HG03342 (cell line): Measurements from ENCODE around the gene PMPCA.

ENCODE experiments used
- ATAC-seq: cut with Tn5 transposase; IDR thresholded peaks from one replicate; pipeline ENCODE4 v1.9.1; 2021; ENCODE audit warnings: mild to moderate bottlenecking, moderate library complexity; ENCODE audit not compliant: unreplicated experiment

The PMPCA gene

GRCh38 chr9:136453326-136453725, 42.9 kb downstream of the PMPCA start:
- no peak for ATAC-seq

DNA sequence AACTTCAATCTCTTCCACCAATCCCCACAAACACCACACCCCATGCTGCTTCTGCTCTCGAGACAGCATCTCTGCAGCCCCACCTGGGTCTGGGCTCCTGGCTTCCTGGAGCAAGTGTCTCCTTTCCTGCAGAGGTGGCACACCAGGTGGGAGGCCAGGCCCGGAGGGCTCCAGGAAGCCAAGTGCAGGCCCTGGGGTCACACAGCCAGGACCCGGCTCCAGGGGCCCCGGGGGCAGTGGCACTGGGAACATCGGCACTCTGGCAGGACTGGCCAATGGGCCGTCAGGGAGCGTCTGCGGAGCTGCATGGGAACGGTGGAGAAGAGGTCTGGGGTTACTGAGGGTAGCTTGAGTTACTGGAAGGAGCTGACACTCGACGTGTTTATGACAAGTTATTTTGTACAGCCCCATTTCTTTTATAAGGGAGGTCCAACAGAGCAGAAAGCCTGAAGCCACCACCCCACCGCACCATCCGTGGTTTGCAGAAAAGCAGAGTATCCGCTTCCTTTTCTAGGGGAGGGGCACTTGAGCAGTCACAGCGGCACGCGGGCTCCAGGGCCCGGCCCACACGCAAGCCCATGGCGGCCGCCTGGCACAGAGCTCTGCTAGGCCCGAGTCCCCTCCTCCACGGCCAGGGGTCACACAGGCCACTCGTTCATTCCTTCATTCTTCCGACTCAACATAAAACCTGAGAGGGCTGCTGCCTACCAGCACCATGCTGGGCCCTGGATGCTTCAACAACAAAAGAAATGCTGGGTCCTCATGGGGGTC, 43.8 kb downstream of the PMPCA start:
- ATAC-seq, result no peak

GRCh38 chr9:136455043-136456002, 44.9 kb downstream of the PMPCA start:
- no peak for ATAC-seq

- ATAC-seq, result no peak
These were observed 45.8 kb downstream of the PMPCA start for GRCh38 chr9:136456258-136456657.

- ATAC-seq, result no peak
These were observed 46.9 kb downstream of the PMPCA start for GRCh38 chr9:136457326-136457725.

DNA sequence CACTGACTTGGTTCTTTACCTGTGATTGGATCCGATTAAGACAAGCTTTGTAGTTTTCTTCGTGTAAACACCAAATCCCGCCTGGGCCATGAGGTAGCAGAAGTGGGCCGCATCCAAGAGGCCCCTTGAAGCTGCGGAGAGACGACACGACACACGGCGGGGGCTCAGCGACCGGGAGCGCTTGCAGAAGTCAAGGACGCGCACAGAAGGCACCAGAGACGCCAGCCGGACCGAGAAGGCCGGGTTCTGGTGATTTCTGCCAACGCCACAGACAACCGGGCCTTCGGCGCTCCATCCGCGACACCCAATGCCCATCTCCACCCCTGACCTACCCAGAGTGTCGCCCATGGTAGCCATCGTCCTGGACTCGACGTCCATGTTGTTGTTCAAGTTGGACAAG, 49.0 kb downstream of the PMPCA start:
- ATAC-seq, result no peak

GRCh38 chr9:136460772-136461325, 50.4 kb downstream of the PMPCA start:
- no peak for ATAC-seq

DNA sequence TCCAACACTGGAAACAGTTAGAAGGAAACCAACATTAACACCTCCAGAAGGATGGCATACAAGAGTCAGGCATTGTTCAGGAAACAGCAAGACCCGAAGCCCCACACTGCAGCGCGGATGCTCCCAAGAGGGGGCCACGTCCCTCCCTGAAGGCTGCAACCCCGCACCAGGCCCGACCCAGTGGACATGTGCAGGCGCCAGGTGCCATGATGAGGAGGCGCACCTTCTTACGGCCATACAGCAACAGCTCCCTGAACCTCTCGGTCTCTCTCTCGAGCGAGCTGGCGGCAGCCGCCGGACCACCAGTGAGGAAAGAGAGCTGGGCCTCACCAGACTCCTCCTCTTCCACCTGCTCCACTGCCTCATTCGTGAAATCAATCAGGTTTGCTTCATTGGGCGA, 52.2 kb downstream of the PMPCA start:
- no peak for ATAC-seq

DNA sequence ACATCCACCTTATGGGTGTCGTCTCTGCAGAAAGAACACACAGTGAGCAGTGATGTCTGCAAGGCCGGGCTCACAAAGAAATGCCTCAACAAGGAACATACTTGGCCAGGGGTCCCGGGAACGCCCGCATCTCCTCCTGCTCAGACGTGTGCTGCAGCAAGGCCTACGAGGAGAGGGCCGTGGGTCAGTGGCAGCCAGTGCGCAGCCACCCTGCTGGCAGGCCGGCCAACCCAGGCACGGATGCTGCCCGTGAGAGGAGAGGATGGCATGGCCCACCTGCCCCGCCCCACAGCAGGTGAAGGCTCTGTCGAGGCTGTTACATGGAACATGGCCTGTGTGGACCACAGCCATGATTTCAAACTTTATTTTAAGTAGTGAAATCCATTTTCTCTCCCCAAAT, 53.1 kb downstream of the PMPCA start:
- no peak for ATAC-seq

- no peak for ATAC-seq
These were observed 53.8 kb downstream of the PMPCA start for GRCh38 chr9:136464241-136464640.

- ATAC-seq, result no peak
These were observed 55.2 kb downstream of the PMPCA start for GRCh38 chr9:136465500-136466154.

- no peak for ATAC-seq
These were observed 55.7 kb downstream of the PMPCA start for GRCh38 chr9:136466155-136466541.

DNA sequence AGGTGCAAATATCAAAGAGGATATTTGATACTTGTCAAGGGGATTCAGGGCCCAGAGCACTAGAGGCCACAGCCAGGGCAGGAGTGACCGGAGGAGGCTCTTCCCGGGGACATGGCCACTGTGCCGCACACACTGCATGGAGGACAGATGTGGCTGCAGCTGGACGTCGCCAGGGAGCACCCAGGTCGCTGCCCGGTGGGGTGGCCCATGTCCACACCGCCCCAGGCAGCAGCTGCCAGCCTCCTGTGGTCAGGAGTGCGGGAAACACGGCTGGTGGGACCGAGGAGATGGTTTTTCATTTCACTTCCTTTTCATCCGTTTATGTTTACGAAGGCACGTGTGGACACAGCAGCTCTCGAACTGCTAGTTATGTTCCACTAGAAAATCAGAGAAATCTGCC, 57.3 kb downstream of the PMPCA start:
- ATAC-seq, result no peak

DNA sequence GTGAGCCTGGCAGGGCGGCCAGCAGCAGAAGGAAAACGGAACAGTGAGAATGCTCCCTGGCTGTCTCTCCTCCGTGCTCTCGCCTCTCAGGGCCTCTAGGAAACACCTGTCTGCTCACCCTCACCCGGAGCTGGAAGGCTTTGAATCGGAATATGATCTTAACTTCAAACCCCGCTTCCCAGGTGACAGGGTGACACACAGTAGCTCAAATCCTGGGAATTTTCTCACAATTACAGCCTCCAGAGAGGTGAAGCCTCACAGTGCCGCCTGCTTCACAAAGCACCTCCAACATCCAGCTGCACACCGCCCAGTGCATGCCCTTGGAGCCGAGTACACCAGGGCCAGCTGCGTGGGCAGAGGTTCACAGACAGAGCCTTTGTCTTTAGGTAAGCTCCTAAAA, 59.9 kb downstream of the PMPCA start:
- no peak for ATAC-seq

GRCh38 chr9:136470792-136471469, 60.5 kb downstream of the PMPCA start:
- ATAC-seq, result no peak

DNA sequence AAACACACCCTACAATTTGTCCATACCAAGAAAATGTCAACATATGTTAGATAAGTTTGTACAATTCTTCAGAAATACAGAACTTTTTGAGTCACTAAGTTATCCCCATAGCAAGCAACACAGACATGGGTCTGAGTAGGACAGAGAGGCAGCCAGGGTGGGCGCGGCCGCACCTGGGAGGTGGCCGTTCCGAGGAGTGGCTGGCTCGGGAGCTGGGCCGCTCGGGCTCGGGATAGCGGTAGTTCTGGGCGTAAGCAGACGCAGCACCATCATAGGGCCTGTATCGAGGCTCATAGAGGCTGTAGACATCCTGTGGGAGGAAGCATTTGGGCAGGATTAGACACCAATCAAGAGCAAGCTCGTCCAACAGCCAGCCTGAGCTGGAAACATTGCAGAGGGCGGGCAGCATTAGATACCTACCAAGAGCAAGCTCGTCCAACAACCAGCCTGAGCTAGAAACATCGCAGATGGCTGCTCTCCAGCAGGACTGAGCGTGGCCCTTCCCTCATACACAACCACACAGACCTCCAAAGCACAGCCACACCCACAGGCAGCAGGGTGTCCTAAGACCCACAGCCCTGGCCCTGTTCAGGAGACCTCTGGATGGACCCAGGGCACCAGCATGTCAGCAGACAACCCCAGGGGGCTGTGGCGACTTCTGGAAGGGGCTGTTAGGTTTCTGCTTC, 61.5 kb downstream of the PMPCA start:
- ATAC-seq, result no peak

GRCh38 chr9:136472640-136473353, 62.3 kb downstream of the PMPCA start:
- no peak for ATAC-seq

GRCh38 chr9:136473354-136473721, 62.9 kb downstream of the PMPCA start:
- ATAC-seq, result no peak
